CD14-positive monocyte (primary cell): Measurements from ENCODE around the gene AK9. TPM values are rescaled to one million over a fixed set of nuclear protein-coding genes. Genes with fewer than 3 reads are reported as not detected.

ENCODE experiments used
- DNase-seq, 3 donors: peaks; one replicate each; pipeline ENCODE4 v3.0.0-alpha.2; 2011 to 2022
- H2AFZ ChIP-seq: 2 replicates; pipeline ENCODE4 v1.6.0; 2012; ENCODE audit warnings: mild to moderate bottlenecking, low read depth, low read length, inconsistent platforms; ENCODE audit not compliant: insufficient read depth, poor library complexity, severe bottlenecking
- H3K27ac ChIP-seq, 2 donors: 1 replicate in 1 of 2; 2 replicates in 1 of 2; pipeline ENCODE4 v1.5.1; 2012 to 2013; ENCODE audit warnings: low read length in 2 of 2, control low read depth in 1 of 2, inconsistent platforms in 1 of 2, low read depth in 1 of 2, mild to moderate bottlenecking in 1 of 2
- H3K27me3 ChIP-seq, 2 donors: one replicate each; pipeline versions ENCODE4 v1.6.0 to v1.6.1; 2011 to 2013; ENCODE audit warnings: low read length in 2 of 2; ENCODE audit not compliant: control insufficient read depth in 2 of 2, insufficient read depth in 2 of 2
- H3K36me3 ChIP-seq, 2 donors: replicated peaks in 1 of 2; 1 replicate in 1 of 2; 2 replicates in 1 of 2; pipeline versions ENCODE4 v1.5.1 to v1.6.1; 2012 to 2013; ENCODE audit warnings: low read length in 2 of 2, control low read depth in 1 of 2, inconsistent platforms in 1 of 2, mild to moderate bottlenecking in 1 of 2; ENCODE audit not compliant: insufficient read depth in 2 of 2, control insufficient read depth in 1 of 2
- H3K4me1 ChIP-seq, 2 donors: 1 replicate in 1 of 2; 2 replicates in 1 of 2; pipeline versions ENCODE4 v1.5.1 to v1.6.1; 2012 to 2013; ENCODE audit warnings: low read length in 2 of 2, control low read depth in 1 of 2, inconsistent platforms in 1 of 2, mild to moderate bottlenecking in 1 of 2, moderate library complexity in 1 of 2; ENCODE audit not compliant: insufficient read depth in 2 of 2, control insufficient read depth in 1 of 2
- H3K4me2 ChIP-seq: replicated peaks from 2 replicates; pipeline ENCODE3; 2012; ENCODE audit warnings: low read length, moderate library complexity, mild to moderate bottlenecking; ENCODE audit not compliant: poor library complexity, severe bottlenecking; ENCODE audit errors: extremely low read depth
- H3K4me3 ChIP-seq, 3 experiments: fragments of 200-600 bp in 1 of 3; sonication (generic) in 1 of 3; replicated peaks in 1 of 3; 1 replicate in 2 of 3; 2 replicates in 1 of 3; pipeline ENCODE4 v1.5.1; 2011 to 2013; ENCODE audit warnings: low read length in 3 of 3, mild to moderate bottlenecking in 3 of 3, control low read depth in 2 of 3, low read depth in 2 of 3, inconsistent platforms in 1 of 3, moderate library complexity in 1 of 3
- H3K79me2 ChIP-seq: 2 replicates; pipeline ENCODE4 v1.6.0; 2012; ENCODE audit warnings: mild to moderate bottlenecking, control low read depth, inconsistent platforms, low read length, moderate library complexity; ENCODE audit not compliant: insufficient read depth
- H3K9ac ChIP-seq: 2 replicates; pipeline ENCODE4 v1.6.0; 2017; ENCODE audit warnings: low read length, mild to moderate bottlenecking; ENCODE audit not compliant: insufficient read depth, poor library complexity, severe bottlenecking
- H3K9me3 ChIP-seq, 2 donors: replicated peaks in 1 of 2; 1 replicate in 1 of 2; 2 replicates in 1 of 2; pipeline versions ENCODE4 v1.5.1 to v1.6.1; 2012 to 2013; ENCODE audit warnings: low read length in 2 of 2, control low read depth in 1 of 2; ENCODE audit not compliant: control insufficient read depth in 1 of 2, insufficient read depth in 1 of 2
- H4K20me1 ChIP-seq: 2 replicates; pipeline ENCODE4 v1.6.0; 2012; ENCODE audit warnings: mild to moderate bottlenecking, low read length, control low read depth, moderate library complexity; ENCODE audit not compliant: insufficient read depth
- H3K27ac Mint-ChIP-seq, 7 donors: one replicate each; pipeline ENCODE4 v1.8.0; 2020; ENCODE audit warnings: mild to moderate bottlenecking in 7 of 7, mixed read lengths in 7 of 7, moderate library complexity in 6 of 7, inconsistent platforms in 2 of 7
- H3K27me3 Mint-ChIP-seq, 3 donors: one replicate each; pipeline ENCODE4 v1.8.0; 2021 to 2022; ENCODE audit warnings: low read depth in 3 of 3, mild to moderate bottlenecking in 3 of 3, mixed read lengths in 3 of 3, moderate library complexity in 3 of 3, inconsistent platforms in 1 of 3
- H3K36me3 Mint-ChIP-seq, 2 donors: one replicate each; pipeline ENCODE4 v1.8.0; 2020; ENCODE audit warnings: mixed read lengths in 2 of 2, inconsistent platforms in 1 of 2, mild to moderate bottlenecking in 1 of 2
- H3K4me1 Mint-ChIP-seq: one replicate; pipeline ENCODE4 v1.8.0; 2020; ENCODE audit warnings: mild to moderate bottlenecking, mixed read lengths
- H3K4me3 Mint-ChIP-seq, 2 donors: one replicate each; pipeline ENCODE4 v1.8.0; 2020; ENCODE audit warnings: mild to moderate bottlenecking in 2 of 2, mixed read lengths in 2 of 2, moderate library complexity in 1 of 2
- H3K9me3 Mint-ChIP-seq, 7 donors: one replicate each; pipeline ENCODE4 v1.8.0; 2020 to 2022; ENCODE audit warnings: mixed read lengths in 7 of 7, mild to moderate bottlenecking in 6 of 7, moderate library complexity in 6 of 7, inconsistent platforms in 2 of 7
- CTCF ChIP-seq: fragments of 200-600 bp; IDR thresholded peaks from one replicate; pipeline ENCODE4 v1.8.0; 2022; ENCODE audit warnings: antibody characterized with exemption, mild to moderate bottlenecking
- WGBS: methylation state at CpG from one replicate; pipeline ENCODE4 v1.1.5; 2013; ENCODE audit warnings: missing lambda C conversion rate; ENCODE audit not compliant: insufficient coverage; 5-methylcytosine and 5-hydroxymethylcytosine counted together
- intact Hi-C, 2 donors: fragments of 100-400 bp; cut with micrococcal nuclease; formaldehyde crosslinking; loops; one replicate each; pipeline versions ENCODE4 v1.15.0 to v1.15.1; 2023
- polyA plus RNA-seq, 3 donors: library from polyadenylated mRNA; depleted of rRNA in 1 of 3; unstranded in 2 of 3; stranded (reverse) in 1 of 3; fragments of 300-500 nt in 2 of 3; fragments of >200 nt in 1 of 3; fragmentation: Illumina TruSeq in 2 of 3; gene quantifications; 1 replicate in 2 of 3; 2 replicates in 1 of 3; pipeline ENCODE4 v1.2.3, GENCODE V29; 2012 to 2021

AK9 gene
- polyA plus RNA-seq, 3 donors = 2.6 to 3.1 (median 2.8) TPM

GRCh38 chr6:109472132-109472995 is 218.6 kb downstream of the AK9 start:
- Mint-ChIP-seq H3K4me3 (no peak overlapping the region), H3K36me3 (peaks cover 90 to 97% of the 10 kb centered on the region in 2 donors), H3K27me3 (peaks cover 0 to 2% (median 0%) of the 10 kb centered on the region in 3 donors), H3K4me1 (peaks cover 12% of the 10 kb centered on the region), H3K9me3 (no peaks in the 10 kb centered on the region), H3K27ac (peak overlapping the region in 4 of 7 donors; percentile 13 to 60 (median 18))
- Histone ChIP-seq H3K4me3 (no peak overlapping the region), H3K36me3 (peaks cover 79 to 100% of the 10 kb centered on the region in 2 donors), H2AFZ (no peak overlapping the region), H3K27ac (peak overlapping the region in 1 of 2 donors; percentile 11), H3K4me1 (no peaks in the 10 kb centered on the region), H3K27me3 (no peaks in the 10 kb centered on the region), H3K9ac (no peak overlapping the region), H4K20me1 (peaks cover 21% of the 10 kb centered on the region), H3K9me3 (no peaks in the 10 kb centered on the region), H3K4me2 (no peak overlapping the region), H3K79me2 (peaks cover 12% of the 10 kb centered on the region)
- TF ChIP-seq CTCF = no peak
- intact Hi-C loops = no loop called here
- WGBS = 89% methylated on average over 7 of the region's 9 CpGs
- DNase-seq = no peak

- Histone ChIP-seq H4K20me1 (peaks cover 13% of the 10 kb centered on the region), H3K9me3 (no peaks in the 10 kb centered on the region), H3K4me3 (no peak overlapping the region), H3K27me3 (no peaks in the 10 kb centered on the region), H3K4me2 (no peak overlapping the region), H3K79me2 (peaks cover 4% of the 10 kb centered on the region), H3K36me3 (peaks cover 83 to 100% of the 10 kb centered on the region in 2 donors), H3K9ac (no peak overlapping the region), H3K4me1 (no peaks in the 10 kb centered on the region), H2AFZ (no peak overlapping the region), H3K27ac (no peak overlapping the region)
- Mint-ChIP-seq H3K27me3 (peaks cover 0 to 2% (median 0%) of the 10 kb centered on the region in 3 donors), H3K36me3 (peaks cover 94 to 99% of the 10 kb centered on the region in 2 donors), H3K27ac (peak overlapping the region in 1 of 7 donors; percentile 27), H3K9me3 (no peaks in the 10 kb centered on the region), H3K4me3 (no peak overlapping the region), H3K4me1 (peaks cover 9% of the 10 kb centered on the region)
- 100% methylated on average over 5 of the region's 5 CpGs for WGBS
- intact Hi-C loops = no loop called here
- no peak for TF ChIP-seq CTCF
- no peak for DNase-seq
These were observed 219.7 kb downstream of the AK9 start for GRCh38 chr6:109471105-109471810.
